ENCODE measurements around the gene LHFPL4.

LHFPL4 gene

DNA sequence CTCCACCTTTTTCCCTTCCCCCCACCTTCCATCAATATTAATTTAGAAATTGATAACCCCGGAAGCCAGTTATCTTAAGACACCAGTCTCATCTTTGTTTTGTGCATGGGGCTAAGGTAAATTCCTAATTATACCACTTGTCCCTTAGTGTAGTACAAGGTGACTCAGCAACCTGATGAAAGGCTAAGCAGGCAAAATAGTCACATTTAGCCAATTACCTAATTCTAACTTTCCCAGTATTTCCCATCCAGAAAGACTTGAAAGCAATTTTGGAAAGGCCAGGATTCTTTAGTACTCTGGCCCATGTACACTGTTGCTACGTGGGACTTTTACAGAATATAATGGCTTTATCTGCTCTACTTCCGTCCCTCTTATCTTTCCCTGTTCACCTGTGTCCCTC, 83.6 kb downstream of the LHFPL4 start:
- no peak for TF ChIP-seq ZFX (IDR thresholded peaks at IDR 0.05)
- TF ChIP-seq, protein P1, sequence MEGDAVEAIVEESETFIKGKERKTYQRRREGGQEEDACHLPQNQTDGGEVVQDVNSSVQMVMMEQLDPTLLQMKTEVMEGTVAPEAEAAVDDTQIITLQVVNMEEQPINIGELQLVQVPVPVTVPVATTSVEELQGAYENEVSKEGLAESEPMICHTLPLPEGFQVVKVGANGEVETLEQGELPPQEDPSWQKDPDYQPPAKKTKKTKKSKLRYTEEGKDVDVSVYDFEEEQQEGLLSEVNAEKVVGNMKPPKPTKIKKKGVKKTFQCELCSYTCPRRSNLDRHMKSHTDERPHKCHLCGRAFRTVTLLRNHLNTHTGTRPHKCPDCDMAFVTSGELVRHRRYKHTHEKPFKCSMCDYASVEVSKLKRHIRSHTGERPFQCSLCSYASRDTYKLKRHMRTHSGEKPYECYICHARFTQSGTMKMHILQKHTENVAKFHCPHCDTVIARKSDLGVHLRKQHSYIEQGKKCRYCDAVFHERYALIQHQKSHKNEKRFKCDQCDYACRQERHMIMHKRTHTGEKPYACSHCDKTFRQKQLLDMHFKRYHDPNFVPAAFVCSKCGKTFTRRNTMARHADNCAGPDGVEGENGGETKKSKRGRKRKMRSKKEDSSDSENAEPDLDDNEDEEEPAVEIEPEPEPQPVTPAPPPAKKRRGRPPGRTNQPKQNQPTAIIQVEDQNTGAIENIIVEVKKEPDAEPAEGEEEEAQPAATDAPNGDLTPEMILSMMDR (conservative IDR thresholded peaks at IDR 0.05) = no peak
- H3K27ac ChIP-seq = no peak overlapping the region

DNA sequence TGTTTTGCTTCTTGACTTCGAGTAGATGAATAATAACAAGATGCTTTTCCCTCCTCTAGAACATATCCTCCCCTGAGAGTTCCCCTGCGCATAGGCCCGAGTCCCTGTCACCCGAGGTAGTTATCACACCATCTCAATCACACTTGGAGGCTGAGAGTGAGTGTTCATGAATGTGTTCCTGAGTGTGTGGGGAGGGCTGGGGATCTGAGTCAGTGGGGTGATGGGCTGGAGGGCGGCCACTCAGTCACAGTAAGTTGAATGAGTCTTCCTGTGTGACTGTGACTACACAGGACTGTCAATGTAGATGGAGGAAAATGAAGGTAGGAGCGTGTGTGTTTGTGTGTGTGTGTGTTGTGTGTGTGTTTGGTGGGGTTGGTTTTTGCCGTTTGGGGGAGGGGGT, 85.2 kb downstream of the LHFPL4 start:
- TF ChIP-seq, protein P1 (conservative IDR thresholded peaks at IDR 0.05) = no peak
- no peak for TF ChIP-seq ZFX (IDR thresholded peaks at IDR 0.05)
- H3K27ac ChIP-seq = no peak overlapping the region

DNA sequence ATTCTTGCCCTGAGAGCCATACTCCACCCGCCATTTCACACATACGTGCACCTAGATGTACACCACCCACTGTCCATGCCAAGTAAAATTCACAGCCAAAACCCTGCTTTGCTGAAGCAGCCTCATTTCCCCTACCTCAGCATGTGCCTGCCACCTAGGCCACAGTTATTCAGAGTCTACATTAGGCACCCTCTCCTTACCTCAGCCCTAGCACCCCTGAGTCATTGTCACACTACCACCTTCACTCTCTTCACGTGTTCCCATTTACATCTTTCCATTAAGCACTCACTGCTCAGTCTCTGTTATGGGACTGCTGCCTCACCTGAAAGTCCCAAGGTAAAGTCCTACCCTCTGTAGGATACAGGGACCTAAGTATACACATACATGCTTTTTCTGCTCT, 86.2 kb downstream of the LHFPL4 start:
- no peak overlapping the region for H3K27ac ChIP-seq
- no peak for TF ChIP-seq ZFX (IDR thresholded peaks at IDR 0.05)
- TF ChIP-seq, protein P1 (conservative IDR thresholded peaks at IDR 0.05) = no peak

DNA sequence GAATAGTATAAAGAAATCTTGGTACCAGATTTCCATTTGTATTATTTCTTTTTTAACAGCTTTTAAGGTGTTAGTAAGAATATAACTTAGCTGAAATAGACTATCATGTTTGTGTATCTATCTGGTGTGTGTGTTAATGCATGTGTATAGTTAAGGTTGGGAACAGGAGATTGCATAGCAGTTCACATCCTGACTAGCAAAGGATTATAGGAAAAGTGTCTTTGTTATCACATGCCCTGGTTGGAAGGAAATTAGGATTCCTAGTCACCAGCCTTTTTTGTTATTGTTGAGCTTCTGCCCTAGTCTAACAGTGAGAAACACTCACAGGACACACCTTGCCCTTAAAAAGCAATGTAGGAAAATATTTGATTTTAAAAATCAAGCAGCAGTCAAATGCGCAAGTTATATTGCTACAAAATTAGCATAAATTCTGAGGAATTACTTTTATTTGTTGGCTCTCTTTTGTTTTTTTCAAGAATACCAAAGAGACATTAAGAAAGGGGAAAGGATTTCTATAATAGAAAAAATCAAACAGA, 98.0 kb downstream of the LHFPL4 start:
- TF ChIP-seq, protein P1 (conservative IDR thresholded peaks at IDR 0.05) = no peak
- TF ChIP-seq ZFX (IDR thresholded peaks at IDR 0.05) = no peak
- no peak overlapping the region for H3K27ac ChIP-seq

DNA sequence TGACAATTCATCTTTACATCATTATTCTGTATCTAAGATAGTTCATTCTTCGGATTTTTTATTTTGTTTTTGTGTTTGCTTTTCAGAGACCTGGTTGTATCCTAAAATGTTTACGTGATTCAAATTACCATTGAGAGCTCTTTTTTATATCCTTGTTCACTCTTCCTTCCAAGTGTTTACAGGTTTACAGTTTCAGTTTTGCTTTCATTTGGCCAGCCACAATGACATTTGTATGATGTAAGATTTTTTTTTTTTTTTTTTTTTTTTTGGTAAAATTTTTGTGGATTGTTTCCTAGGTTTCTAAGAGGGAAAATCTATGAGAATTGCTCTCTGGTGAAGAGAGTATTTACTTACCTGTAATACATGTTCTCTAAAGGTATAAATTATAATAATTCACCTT, 101.2 kb downstream of the LHFPL4 start:
- TF ChIP-seq, protein P1 (conservative IDR thresholded peaks at IDR 0.05) = no peak
- no peak for TF ChIP-seq ZFX (IDR thresholded peaks at IDR 0.05)

DNA sequence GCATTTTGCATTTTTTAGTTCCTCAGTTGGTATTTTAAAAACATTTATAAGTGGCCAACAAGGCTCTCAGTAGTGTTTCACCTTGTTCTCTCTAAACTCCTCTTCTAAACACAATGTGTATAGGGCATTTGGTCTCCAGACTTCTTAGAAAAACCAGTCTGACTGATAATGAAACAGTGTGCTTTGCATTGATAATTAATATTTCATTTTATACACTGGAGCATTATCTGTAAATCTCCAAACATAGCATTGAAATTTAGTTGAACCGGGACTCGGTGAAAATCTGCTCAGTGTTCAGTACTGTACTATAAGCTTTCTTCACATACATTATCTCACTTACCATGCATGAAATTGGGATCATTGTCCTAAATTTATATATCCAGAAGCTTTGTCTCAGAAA, 102.6 kb downstream of the LHFPL4 start:
- TF ChIP-seq, protein P1 (conservative IDR thresholded peaks at IDR 0.05) = no peak
- TF ChIP-seq ZFX (IDR thresholded peaks at IDR 0.05) = no peak
- no peak overlapping the region for H3K27ac ChIP-seq

More for the DNA sequence above, 101.2 kb downstream of the LHFPL4 start:
- no peak overlapping the region for H3K27ac ChIP-seq

DNA sequence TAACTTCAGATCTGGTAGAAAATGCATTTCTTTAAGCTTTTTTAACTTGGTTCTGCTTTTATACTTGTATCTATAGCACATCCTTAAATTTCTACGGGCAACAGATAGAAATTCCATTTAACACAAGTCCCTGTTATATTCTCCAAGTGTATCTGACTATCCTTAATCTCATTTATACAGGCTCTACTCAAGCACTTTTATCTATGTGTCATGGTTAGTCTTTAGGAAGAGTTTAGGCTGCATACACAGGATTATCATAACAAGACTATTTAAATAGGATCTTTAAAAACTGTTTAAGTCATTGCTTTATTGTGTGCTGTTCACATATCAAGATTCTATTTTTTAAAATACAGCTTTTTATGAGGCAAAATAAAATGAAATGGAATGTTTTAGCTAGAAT, 103.5 kb downstream of the LHFPL4 start:
- H3K27ac ChIP-seq = no peak overlapping the region
- TF ChIP-seq ZFX (IDR thresholded peaks at IDR 0.05) = no peak
- TF ChIP-seq, protein P1 (conservative IDR thresholded peaks at IDR 0.05) = no peak
